ENCODE measurements around the gene THADA.
A peak's percentile ranks its signal among the peaks of the same experiment; 100 is the strongest.

Gene THADA

DNA sequence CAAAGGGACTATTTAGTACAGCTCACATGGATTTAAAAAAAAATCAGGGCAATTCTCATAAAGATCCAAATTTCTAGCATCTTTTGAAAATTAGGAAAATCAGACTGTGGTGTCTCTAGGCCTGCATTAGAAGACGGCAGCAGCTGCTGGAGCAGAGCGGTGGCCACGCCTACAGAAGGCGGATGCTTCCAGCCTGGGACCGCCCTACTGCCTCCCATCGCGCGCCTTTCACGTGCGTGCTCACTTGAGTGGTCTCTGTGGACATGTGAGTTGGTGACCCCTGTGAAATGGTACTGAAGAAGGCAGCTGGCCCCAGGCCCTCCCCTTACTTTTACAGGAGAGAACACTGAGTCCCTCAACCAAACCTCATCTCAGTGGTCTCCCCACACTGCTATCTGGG is 354.3 kb downstream of the THADA start:
- Histone ChIP-seq H3K4me2 (ENCODE audit: low read length) (no peak overlapping the region), H3K9ac (ENCODE audit: low read length) (no peak overlapping the region), H4K20me1 (ENCODE audit: insufficient read depth, low read length) (no peaks in the 10 kb centered on the region), H3K79me2 (ENCODE audit: insufficient read depth, low read length) (no peaks in the 10 kb centered on the region), H3K4me1 (ENCODE audit: insufficient read depth, low read length, severe bottlenecking) (peaks cover 15% of the 10 kb centered on the region), H3K27ac (ENCODE audit: low read depth, low read length, poor library complexity, severe bottlenecking) (no peak overlapping the region), H3K4me3 (ENCODE audit: low read depth, low read length, poor library complexity, severe bottlenecking) (no peak overlapping the region), H2AFZ (ENCODE audit: low read length) (no peak overlapping the region), H3K36me3 (ENCODE audit: insufficient read depth, low read length) (no peaks in the 10 kb centered on the region), H3K9me3 (ENCODE audit: low read length) (no peaks in the 10 kb centered on the region), H3K9me2 (ENCODE audit: low read depth, low read length) (no peaks in the 10 kb centered on the region), H3K27me3 (ENCODE audit: insufficient read depth, low read length) (no peaks in the 10 kb centered on the region), H3F3A (ENCODE audit: insufficient read depth, low read length) (no peaks in the 10 kb centered on the region)
- TF ChIP-seq, protein P1, sequence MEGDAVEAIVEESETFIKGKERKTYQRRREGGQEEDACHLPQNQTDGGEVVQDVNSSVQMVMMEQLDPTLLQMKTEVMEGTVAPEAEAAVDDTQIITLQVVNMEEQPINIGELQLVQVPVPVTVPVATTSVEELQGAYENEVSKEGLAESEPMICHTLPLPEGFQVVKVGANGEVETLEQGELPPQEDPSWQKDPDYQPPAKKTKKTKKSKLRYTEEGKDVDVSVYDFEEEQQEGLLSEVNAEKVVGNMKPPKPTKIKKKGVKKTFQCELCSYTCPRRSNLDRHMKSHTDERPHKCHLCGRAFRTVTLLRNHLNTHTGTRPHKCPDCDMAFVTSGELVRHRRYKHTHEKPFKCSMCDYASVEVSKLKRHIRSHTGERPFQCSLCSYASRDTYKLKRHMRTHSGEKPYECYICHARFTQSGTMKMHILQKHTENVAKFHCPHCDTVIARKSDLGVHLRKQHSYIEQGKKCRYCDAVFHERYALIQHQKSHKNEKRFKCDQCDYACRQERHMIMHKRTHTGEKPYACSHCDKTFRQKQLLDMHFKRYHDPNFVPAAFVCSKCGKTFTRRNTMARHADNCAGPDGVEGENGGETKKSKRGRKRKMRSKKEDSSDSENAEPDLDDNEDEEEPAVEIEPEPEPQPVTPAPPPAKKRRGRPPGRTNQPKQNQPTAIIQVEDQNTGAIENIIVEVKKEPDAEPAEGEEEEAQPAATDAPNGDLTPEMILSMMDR (IDR thresholded peaks at IDR 0.05; ENCODE audit: low read length): no peak
- TF ChIP-seq EZH2 (IDR thresholded peaks at IDR 0.05; ENCODE audit: borderline replicate concordance, low read length): no peak

DNA sequence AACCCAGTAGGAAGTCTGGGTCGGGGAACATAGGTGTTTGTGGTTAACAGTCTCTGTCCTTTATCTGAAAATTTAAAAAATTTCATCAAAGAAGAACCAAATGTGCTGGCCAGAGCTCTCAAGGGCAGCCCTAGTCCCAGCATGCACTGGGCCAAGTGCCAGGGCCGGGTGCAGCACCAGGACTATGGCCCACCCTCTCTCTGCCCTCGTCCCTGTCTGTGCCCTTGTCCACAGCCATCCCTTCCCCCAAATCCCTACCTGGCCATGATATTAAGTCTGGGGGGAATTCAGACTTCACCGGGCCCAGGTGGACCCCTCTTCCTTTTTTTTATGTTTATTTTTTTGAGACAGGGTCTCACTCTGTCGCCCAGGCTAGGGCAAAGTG is 355.1 kb downstream of the THADA start:
- Histone ChIP-seq H3K9me3 (ENCODE audit: low read length) (no peaks in the 10 kb centered on the region), H3K79me2 (ENCODE audit: insufficient read depth, low read length) (no peaks in the 10 kb centered on the region), H3K9ac (ENCODE audit: low read length) (no peak overlapping the region), H3K27ac (ENCODE audit: low read depth, low read length, poor library complexity, severe bottlenecking) (peak overlapping the region; percentile 58), H4K20me1 (ENCODE audit: insufficient read depth, low read length) (no peaks in the 10 kb centered on the region), H3K27me3 (ENCODE audit: insufficient read depth, low read length) (no peaks in the 10 kb centered on the region), H3K4me1 (ENCODE audit: insufficient read depth, low read length, severe bottlenecking) (peaks cover 15% of the 10 kb centered on the region), H3K4me2 (ENCODE audit: low read length) (peak overlapping the region; percentile 3; the same call in 1 of the 2 replicates), H3K4me3 (ENCODE audit: low read depth, low read length, poor library complexity, severe bottlenecking) (no peak overlapping the region), H3K9me2 (ENCODE audit: low read depth, low read length) (no peaks in the 10 kb centered on the region), H3F3A (ENCODE audit: insufficient read depth, low read length) (no peaks in the 10 kb centered on the region), H3K36me3 (ENCODE audit: insufficient read depth, low read length) (no peaks in the 10 kb centered on the region), H2AFZ (ENCODE audit: low read length) (no peak overlapping the region)
- TF ChIP-seq, protein P1 (IDR thresholded peaks at IDR 0.05; ENCODE audit: low read length): no peak
- TF ChIP-seq EZH2 (IDR thresholded peaks at IDR 0.05; ENCODE audit: borderline replicate concordance, low read length): no peak

DNA sequence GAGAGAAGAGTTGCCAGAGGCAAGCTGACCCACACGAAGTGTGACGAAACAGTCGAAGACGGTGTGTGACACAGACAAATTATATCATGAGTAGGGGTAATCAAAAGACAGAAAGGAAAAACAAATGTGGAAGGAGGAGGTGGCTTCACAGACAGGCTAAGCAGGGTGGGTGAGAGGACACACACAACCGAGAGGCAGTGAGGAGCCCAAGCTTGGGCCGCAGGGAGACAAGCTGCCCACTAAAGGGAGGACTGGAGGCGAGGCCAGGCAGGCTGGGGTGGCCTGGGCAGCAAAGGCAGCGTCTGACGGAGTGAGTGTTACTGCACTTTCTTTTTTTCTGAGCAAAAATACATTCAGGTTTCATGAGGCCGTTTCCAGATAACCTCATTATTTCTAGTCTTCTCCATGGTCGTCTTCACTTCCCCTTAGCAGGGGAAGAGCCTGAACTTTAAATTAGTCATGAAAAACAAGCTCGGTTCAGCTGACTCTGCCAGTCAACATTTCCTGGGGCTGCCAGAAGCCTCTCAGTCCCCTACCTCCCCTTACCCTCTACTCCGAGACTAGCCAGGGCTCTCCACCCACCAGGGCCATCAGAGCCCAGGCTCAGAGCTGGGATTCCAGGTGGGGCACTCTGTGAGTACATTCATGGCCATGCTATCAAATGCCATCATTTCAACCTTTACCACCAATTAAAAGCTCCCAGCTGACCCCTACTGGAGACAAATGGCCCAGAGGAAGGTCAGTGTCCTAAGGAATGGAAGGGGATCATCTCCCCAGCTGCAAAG is 355.7 kb downstream of the THADA start:
- Histone ChIP-seq H3K36me3 (ENCODE audit: insufficient read depth, low read length) (no peaks in the 10 kb centered on the region), H3K27me3 (ENCODE audit: insufficient read depth, low read length) (no peaks in the 10 kb centered on the region), H3K9me2 (ENCODE audit: low read depth, low read length) (no peaks in the 10 kb centered on the region), H3K9me3 (ENCODE audit: low read length) (no peaks in the 10 kb centered on the region), H3K9ac (ENCODE audit: low read length) (no peak overlapping the region), H3F3A (ENCODE audit: insufficient read depth, low read length) (no peaks in the 10 kb centered on the region), H3K27ac (ENCODE audit: low read depth, low read length, poor library complexity, severe bottlenecking) (peak overlapping the region; percentile 58), H2AFZ (ENCODE audit: low read length) (no peak overlapping the region), H3K4me1 (ENCODE audit: insufficient read depth, low read length, severe bottlenecking) (peaks cover 15% of the 10 kb centered on the region), H4K20me1 (ENCODE audit: insufficient read depth, low read length) (no peaks in the 10 kb centered on the region), H3K79me2 (ENCODE audit: insufficient read depth, low read length) (no peaks in the 10 kb centered on the region), H3K4me3 (ENCODE audit: low read depth, low read length, poor library complexity, severe bottlenecking) (no peak overlapping the region), H3K4me2 (ENCODE audit: low read length) (peak overlapping the region; percentile 3; the same call in 1 of the 2 replicates)
- TF ChIP-seq EZH2 (IDR thresholded peaks at IDR 0.05; ENCODE audit: borderline replicate concordance, low read length): no peak
- TF ChIP-seq, protein P1 (IDR thresholded peaks at IDR 0.05; ENCODE audit: low read length): peak; percentile 55; the same call in 1 of the 2 replicates
